Astrocyte (in vitro differentiated cells and primary cell): ENCODE results near the gene INSM1. TPM values are rescaled to one million over a fixed set of nuclear protein-coding genes. Genes with fewer than 3 reads are reported as not detected.

ENCODE experiments used
- DNase-seq: peaks from one replicate; pipeline ENCODE4 v3.0.0-alpha.2; 2010; ENCODE audit warnings: low read depth
- FAIRE-seq: peaks from 2 replicates; lab custom pipeline; 2011; peaks lifted over from hg19 to GRCh38; lab: Jason Lieb, UNC
- H2AFZ ChIP-seq: 2 replicates; pipeline ENCODE4 v1.6.0; 2012; ENCODE audit warnings: low read depth, low read length, inconsistent platforms
- H3K27ac ChIP-seq: 2 replicates; pipeline ENCODE4 v1.5.1; 2011; ENCODE audit warnings: low read depth, low read length, inconsistent platforms
- H3K27me3 ChIP-seq: 2 replicates; pipeline ENCODE4 v1.6.0; 2011; ENCODE audit warnings: low read length, inconsistent platforms; ENCODE audit not compliant: insufficient read depth
- H3K36me3 ChIP-seq: 2 replicates; pipeline ENCODE4 v1.5.1; 2011; ENCODE audit warnings: low read length, inconsistent platforms; ENCODE audit not compliant: insufficient read depth
- H3K4me1 ChIP-seq: 2 replicates; pipeline ENCODE4 v1.5.1; 2011; ENCODE audit warnings: low read length, inconsistent platforms; ENCODE audit not compliant: insufficient read depth
- H3K4me2 ChIP-seq: 2 replicates; pipeline ENCODE4 v1.6.0; 2012; ENCODE audit warnings: low read length, inconsistent platforms
- H3K4me3 ChIP-seq: 2 replicates; pipeline ENCODE4 v1.5.1; 2011; ENCODE audit warnings: low read depth, mild to moderate bottlenecking, low read length, inconsistent platforms; ENCODE audit not compliant: insufficient read depth
- H3K79me2 ChIP-seq: 2 replicates; pipeline ENCODE4 v1.6.0; 2012; ENCODE audit warnings: mild to moderate bottlenecking, low read length, inconsistent platforms; ENCODE audit not compliant: insufficient read depth
- H3K9ac ChIP-seq: 2 replicates; pipeline ENCODE4 v1.6.0; 2012; ENCODE audit warnings: mild to moderate bottlenecking, low read length, inconsistent platforms
- H3K9me3 ChIP-seq: 2 replicates; pipeline ENCODE4 v1.5.1; 2012; ENCODE audit warnings: low read depth, mild to moderate bottlenecking, low read length, inconsistent platforms; ENCODE audit not compliant: insufficient read depth
- H4K20me1 ChIP-seq: 2 replicates; pipeline ENCODE4 v1.6.0; 2012; ENCODE audit warnings: low read length, inconsistent platforms; ENCODE audit not compliant: insufficient read depth
- H3K27ac Mint-ChIP-seq: one replicate; pipeline ENCODE4 v1.8.0; 2021; ENCODE audit warnings: mild to moderate bottlenecking, mixed read lengths; ENCODE audit not compliant: unreplicated experiment
- H3K27me3 Mint-ChIP-seq: one replicate; pipeline ENCODE4 v1.8.0; 2021; ENCODE audit warnings: low read depth, mixed read lengths; ENCODE audit not compliant: unreplicated experiment
- H3K36me3 Mint-ChIP-seq: one replicate; pipeline ENCODE4 v1.8.0; 2021; ENCODE audit warnings: low read depth, mixed read lengths; ENCODE audit not compliant: unreplicated experiment
- H3K4me1 Mint-ChIP-seq: one replicate; pipeline ENCODE4 v1.8.0; 2021; ENCODE audit warnings: low read depth, mixed read lengths; ENCODE audit not compliant: unreplicated experiment
- H3K4me3 Mint-ChIP-seq: one replicate; pipeline ENCODE4 v1.8.0; 2021; ENCODE audit warnings: mild to moderate bottlenecking, moderate library complexity, mixed read lengths; ENCODE audit not compliant: unreplicated experiment
- H3K9me3 Mint-ChIP-seq: one replicate; pipeline ENCODE4 v1.8.0; 2021; ENCODE audit warnings: mild to moderate bottlenecking, mixed read lengths; ENCODE audit not compliant: unreplicated experiment
- CTCF ChIP-seq: IDR thresholded peaks from 2 replicates; pipeline ENCODE4 v1.5.1; 2011; ENCODE audit warnings: low read depth, mild to moderate bottlenecking, inconsistent platforms, low read length, moderate library complexity; ENCODE audit not compliant: insufficient read depth
- EZH2 ChIP-seq: IDR thresholded peaks from 2 replicates; pipeline ENCODE4 v1.6.1; 2012; ENCODE audit warnings: mild to moderate bottlenecking, low read length, inconsistent platforms; ENCODE audit not compliant: insufficient read depth
- total RNA-seq: library from RNA; stranded (reverse); gene quantifications from 2 replicates; pipeline ENCODE4 v1.2.1, GENCODE V29; 2021

Gene INSM1
- total RNA-seq, 1 donor from 2014 or later: 0.09 TPM

GRCh38 chr20:20321134-20321533 lies 46.8 kb upstream of the INSM1 start:
- no peak for TF ChIP-seq EZH2
- TF ChIP-seq CTCF: no peak
- no peaks in the 10 kb centered on the region for H3K36me3 ChIP-seq
- H3K4me1 ChIP-seq: no peaks in the 10 kb centered on the region
- FAIRE-seq (no peak), DNase-seq (no peak)
- H3K4me3 Mint-ChIP-seq: no peak overlapping the region
- H3K27me3 Mint-ChIP-seq: peaks cover 19% of the 10 kb centered on the region
- H3K36me3 Mint-ChIP-seq: no peaks in the 10 kb centered on the region
- no peak overlapping the region for H3K27ac ChIP-seq
- no peak overlapping the region for H3K9ac ChIP-seq
- no peak overlapping the region for H3K4me2 ChIP-seq
- no peaks in the 10 kb centered on the region for H3K9me3 Mint-ChIP-seq
- H4K20me1 ChIP-seq: no peaks in the 10 kb centered on the region
- no peak overlapping the region for H3K27ac Mint-ChIP-seq
- no peaks in the 10 kb centered on the region for H3K9me3 ChIP-seq
- no peaks in the 10 kb centered on the region for H3K27me3 ChIP-seq
- no peak overlapping the region for H3K4me3 ChIP-seq
- no peak overlapping the region for H2AFZ ChIP-seq
- H3K4me1 Mint-ChIP-seq: no peaks in the 10 kb centered on the region
- H3K79me2 ChIP-seq: no peaks in the 10 kb centered on the region

- no peak for FAIRE-seq
- H3K36me3 ChIP-seq: no peaks in the 10 kb centered on the region
- H3K36me3 Mint-ChIP-seq: no peaks in the 10 kb centered on the region
These were observed 46.0 kb upstream of the INSM1 start for GRCh38 chr20:20321917-20322316.

More at GRCh38 chr20:20321917-20322316, 46.0 kb upstream of the INSM1 start:
- Histone ChIP-seq H3K4me3 (no peak overlapping the region), H3K4me1 (no peaks in the 10 kb centered on the region), H4K20me1 (no peaks in the 10 kb centered on the region), H3K9me3 (no peaks in the 10 kb centered on the region), H3K27ac (no peak overlapping the region), H3K27me3 (no peaks in the 10 kb centered on the region), H3K4me2 (no peak overlapping the region), H3K9ac (no peak overlapping the region), H3K79me2 (no peaks in the 10 kb centered on the region), H2AFZ (no peak overlapping the region)
- Mint-ChIP-seq H3K9me3 (no peaks in the 10 kb centered on the region), H3K4me1 (no peaks in the 10 kb centered on the region), H3K27ac (no peak overlapping the region), H3K4me3 (no peak overlapping the region), H3K27me3 (peaks cover 19% of the 10 kb centered on the region)
- TF ChIP-seq CTCF: no peak
- DNase-seq: no peak
